GM19328 (cell line): ENCODE measurements around the gene HSF5.
A peak's percentile ranks its signal among the peaks of the same experiment; 100 is the strongest.
"Not testable (repeated sequence)": the region's sequence is repeated elsewhere in the genome, so short reads cannot be mapped to it uniquely, and the experiment has no call there.

Experiments used
- ATAC-seq: cut with Tn5 transposase; IDR thresholded peaks from one replicate; pipeline ENCODE4 v1.9.1; 2021; ENCODE audit warnings: mild to moderate bottlenecking, moderate library complexity; ENCODE audit not compliant: unreplicated experiment

HSF5 gene

DNA sequence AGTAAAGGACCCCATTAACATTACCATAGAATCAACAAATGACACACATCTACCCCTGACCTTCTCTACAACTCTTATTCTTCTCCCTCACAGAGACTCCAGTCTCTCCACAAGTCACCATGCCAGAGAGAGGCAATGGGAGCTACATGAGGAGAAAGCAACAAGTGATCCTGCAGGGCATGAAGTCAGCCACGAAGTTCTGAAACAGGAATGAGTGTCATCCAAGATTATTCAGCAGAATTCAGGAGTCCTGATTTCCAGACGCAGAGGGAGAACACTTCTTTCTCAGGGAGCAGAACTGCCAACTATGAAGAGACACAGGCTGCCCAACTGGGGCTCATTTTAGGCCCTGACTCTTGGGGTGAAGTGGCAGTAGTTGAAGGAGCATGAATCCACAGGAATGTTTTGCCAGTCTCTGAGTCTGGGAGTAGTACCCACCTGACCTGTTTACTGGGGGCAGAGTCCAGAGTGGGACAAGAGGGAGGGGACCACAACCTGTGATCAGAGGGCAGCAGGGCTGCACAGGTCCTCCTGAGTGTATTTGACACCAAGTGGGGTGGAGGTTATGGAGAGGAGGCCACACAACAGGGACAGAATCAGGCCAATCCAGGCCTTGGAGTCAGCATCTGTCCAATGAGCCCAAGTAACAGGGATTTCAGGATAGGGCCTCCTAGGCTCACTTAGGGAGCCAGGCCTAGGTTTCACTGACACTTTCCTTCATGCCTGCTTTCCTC lies 28.6 kb upstream of the HSF5 start:
- ATAC-seq: no peak

DNA sequence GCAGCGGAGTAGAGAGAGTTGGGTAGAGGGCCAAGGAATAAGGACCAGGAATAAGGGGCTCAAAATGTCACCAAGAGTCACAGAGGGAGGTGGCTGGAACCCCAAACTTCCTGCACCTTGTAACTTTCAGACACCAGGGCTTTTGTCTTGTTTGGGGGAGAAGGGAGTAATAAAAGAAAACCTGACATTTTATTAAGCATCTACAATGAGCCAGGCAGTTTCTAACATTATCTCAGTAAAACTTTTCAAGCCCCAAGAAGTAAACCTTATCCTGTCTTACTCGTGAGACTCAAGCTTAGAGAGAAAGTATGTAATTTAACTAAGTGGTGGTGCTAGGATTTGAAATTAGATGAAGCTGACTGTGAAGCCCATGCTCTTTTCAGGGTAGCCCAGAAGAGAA lies 27.1 kb upstream of the HSF5 start:
- ATAC-seq: no peak

DNA sequence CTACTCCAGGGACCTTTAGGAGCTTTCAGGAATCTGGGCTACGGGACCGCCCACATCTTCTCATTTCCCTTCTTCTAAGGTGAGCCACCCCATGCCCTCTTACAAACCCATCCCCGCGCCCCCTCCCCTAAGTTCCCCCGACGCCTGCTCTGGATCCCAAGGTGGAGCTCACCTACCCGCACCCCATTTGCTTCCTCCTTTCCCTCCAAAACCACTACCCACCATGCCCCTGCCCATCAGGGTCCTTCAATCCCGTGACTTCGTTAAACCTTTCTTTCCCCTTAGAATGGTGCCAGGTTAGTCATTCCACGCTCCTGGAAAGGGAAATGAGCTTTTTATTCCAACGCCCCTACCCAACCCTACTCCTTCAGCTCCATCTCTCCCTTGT lies 26.6 kb upstream of the HSF5 start:
- no peak for ATAC-seq

GRCh38 chr17:58513965-58514769 lies 26.0 kb upstream of the HSF5 start, which contains the start of gene MTMR4:
Gene MTMR4, minus strand, starts transcription at chr17:58514638. Its CDS starts 231 bp downstream, at chr17:58514407.
- no peak for ATAC-seq

DNA sequence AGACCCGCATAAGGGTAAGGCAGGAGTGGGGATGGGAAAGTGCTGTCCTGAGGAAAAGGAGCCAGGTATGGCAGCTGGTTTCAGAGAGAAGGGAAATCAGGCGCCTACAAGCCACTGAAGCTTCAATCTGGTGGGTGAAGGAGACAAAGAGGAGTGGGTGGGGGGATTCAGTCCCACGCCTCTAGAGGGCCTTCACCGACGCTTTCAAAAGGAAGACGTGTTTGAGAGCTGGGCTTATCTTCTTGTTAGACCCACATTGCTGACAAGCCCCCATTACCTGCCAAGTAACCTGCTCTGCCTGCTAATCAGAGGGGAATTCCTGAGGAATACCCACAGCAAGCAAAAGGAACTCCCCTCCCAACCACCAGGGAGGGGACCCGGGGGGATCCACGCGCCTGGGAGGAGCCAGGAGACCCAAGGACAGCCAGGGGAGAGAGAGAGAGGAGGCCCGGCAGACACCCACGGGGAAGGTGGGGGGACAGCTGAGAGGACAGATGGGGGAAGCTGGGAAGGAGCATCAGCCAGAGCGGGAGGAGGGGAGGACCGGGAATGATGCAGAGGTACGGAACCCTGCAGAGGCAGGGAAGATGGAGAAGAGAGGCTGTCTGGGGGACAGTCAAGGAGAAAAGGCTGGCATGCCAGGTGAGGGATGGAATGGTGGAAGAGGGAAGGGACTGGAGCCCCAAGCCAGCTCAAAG lies 25.2 kb upstream of the HSF5 start:
- ATAC-seq: no peak

DNA sequence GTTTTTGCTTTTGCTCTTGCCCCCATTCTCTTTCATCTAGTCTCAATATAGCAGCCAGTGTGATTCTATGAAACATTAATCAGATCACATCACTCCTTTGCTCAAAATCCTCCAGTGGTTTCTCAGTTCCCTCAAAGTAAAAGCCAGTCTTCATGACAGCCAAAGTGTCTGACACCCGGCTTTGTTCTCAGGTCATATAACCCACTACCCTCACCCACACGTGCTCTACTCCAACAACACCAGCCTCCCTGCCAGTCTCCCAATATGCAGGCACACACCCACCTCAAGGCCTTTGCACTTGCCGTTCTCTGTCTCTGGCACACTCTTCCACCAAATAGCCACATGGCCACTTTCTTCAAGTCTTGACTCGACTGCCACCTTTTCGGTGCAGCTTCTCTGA lies 21.9 kb upstream of the HSF5 start:
- ATAC-seq: no peak

GRCh38 chr17:58508341-58509067 lies 20.3 kb upstream of the HSF5 start:
- ATAC-seq: no peak

DNA sequence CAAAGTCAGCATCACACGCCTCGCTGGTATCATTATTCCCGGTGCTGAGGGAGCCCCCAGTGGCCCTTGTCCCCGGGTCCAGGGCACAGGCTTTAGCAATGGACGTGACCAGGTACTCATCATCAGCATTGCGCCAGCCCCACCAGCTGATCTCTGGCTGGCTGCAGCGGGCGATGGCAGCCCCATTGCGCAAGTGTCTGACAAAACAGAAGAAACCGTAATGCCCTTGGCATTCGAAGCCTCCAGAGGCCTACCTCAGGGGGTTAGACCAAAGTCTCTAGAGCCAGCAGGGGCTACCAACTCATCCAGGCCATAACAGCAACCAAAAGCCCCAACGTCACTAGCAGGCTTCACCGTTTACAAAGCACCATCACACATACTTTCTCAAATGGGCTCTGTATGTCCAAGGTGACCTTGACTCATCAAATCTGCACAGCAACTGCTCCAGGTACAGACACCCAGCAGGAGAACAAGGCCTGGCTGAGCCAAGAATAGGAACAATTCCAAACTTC lies 19.0 kb upstream of the HSF5 start:
- no peak for ATAC-seq

- no peak for ATAC-seq
These were observed 18.3 kb upstream of the HSF5 start for GRCh38 chr17:58506354-58507080.

- ATAC-seq: peak; percentile 90
These were observed 16.7 kb upstream of the HSF5 start for GRCh38 chr17:58504826-58505351.

- ATAC-seq: no peak
These were observed 15.7 kb upstream of the HSF5 start for GRCh38 chr17:58503866-58504265.

DNA sequence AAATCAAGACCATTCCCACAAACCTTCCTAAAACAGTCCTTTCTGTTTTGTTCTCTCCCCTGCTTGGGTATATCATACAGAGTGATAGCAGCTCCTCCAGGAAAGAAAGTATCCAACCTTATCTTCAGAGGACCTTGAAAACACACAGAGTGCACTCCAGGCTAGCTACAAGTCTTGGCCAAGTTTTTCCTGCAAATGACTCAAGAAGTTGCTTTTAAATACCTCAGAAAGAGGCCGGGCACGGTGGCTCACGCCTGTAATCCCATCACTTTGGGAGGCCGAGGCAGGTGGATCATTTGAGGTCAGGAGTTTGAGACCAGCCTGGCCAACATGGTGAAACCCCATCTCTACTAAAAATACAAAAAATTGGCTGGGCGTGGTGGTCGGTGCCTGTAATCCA lies 14.9 kb upstream of the HSF5 start:
- ATAC-seq: not testable (repeated sequence)

GRCh38 chr17:58501451-58501850 lies 13.2 kb upstream of the HSF5 start:
- ATAC-seq: no peak

- no peak for ATAC-seq
These were observed 10.1 kb upstream of the HSF5 start for GRCh38 chr17:58498177-58498828.

DNA sequence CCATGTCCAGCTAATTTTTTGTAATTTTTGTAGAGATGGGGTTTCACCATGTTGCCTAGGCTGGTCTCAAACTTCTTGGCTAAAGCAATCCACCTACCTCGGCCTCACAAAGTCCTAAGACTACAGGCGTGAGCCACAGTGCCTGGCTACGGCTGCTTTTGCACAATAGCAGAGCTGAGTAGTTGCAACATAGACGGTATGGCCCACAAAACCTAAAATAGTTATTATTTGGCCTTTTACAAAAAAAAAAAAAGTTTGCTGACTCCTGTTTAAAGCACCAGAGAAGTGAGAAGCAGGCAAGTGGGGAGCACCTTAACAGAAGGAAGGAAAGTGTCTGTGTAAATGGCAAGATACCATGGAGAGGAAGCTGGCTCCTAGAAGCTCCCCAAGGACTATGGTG lies 5.3 kb upstream of the HSF5 start:
- ATAC-seq: no peak

GRCh38 chr17:58492238-58493121 lies 4.3 kb upstream of the HSF5 start:
- no peak for ATAC-seq

DNA sequence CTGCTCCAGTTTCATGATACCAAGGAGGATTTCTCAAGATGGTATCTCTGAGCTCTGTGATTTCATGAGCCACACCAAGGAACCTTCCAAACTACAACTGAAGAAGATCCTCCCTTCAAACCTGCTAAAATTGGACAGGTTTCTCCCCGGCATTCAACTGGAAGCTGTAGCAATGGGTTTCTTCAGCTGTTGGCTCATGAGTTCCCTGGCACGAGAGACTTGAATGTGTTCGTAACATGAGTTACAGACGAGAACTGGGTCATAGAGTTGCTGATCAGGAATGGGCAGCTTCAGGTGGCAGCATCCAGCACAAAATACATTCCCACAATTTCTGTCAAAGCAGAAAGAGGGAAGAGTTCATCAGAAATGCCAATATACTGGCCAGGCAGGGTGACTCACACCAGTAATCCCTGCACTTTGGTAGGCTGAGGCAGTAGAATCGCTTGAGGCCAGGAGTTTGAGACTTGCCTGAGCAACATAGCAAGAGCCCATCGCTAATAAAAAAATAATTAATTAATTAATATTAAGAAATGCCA lies 3.4 kb upstream of the HSF5 start:
- no peak for ATAC-seq

DNA sequence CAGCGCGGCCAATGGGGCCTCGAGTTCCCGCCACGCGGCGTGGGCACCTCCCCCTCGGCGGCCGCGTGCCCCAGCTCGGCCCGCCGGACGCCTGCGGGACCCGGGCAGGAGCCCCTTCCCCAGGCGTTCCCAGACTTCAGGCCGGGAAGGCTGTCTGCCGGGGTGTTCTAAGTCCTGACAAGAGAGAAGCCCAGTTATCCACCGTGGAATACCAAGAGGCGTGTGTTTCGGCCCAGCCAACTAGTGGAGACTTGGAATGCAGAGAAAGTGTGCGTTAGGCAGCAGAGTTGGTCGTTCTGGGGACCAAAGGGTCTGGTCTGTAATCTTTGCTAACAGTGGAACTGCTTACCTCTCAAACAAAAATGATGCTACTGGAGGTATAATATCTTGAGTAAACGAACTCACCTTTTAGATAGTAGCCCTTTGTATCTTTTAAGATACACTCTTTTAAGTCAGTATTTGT lies 251 bp upstream of the HSF5 start:
- ATAC-seq: no peak
